Gastrocnemius medialis (tissue), 4 donors: ENCODE results near the gene PUM1.

Experiments used
- POLR2A ChIP-seq, 2 donors: fragments of 450-650 bp; IDR thresholded peaks; one replicate each; pipeline ENCODE4 v1.6.1; 2017; ENCODE audit warnings: antibody characterized with exemption in 2 of 2, mild to moderate bottlenecking in 2 of 2, moderate library complexity in 2 of 2
- TF ChIP-seq, protein P1 (sequence below), 5 experiments: fragments of 450-650 bp in 3 of 5; fragments of 200-600 bp in 2 of 5; sonication (generic) in 2 of 5; IDR thresholded peaks in 4 of 5; conservative IDR thresholded peaks in 1 of 5; 1 replicate in 4 of 5; 2 replicates in 1 of 5; pipeline ENCODE4 v1.5.1; 2016 to 2019; ENCODE audit warnings: antibody characterized with exemption in 5 of 5, mild to moderate bottlenecking in 3 of 5, moderate library complexity in 3 of 5

DNA sequence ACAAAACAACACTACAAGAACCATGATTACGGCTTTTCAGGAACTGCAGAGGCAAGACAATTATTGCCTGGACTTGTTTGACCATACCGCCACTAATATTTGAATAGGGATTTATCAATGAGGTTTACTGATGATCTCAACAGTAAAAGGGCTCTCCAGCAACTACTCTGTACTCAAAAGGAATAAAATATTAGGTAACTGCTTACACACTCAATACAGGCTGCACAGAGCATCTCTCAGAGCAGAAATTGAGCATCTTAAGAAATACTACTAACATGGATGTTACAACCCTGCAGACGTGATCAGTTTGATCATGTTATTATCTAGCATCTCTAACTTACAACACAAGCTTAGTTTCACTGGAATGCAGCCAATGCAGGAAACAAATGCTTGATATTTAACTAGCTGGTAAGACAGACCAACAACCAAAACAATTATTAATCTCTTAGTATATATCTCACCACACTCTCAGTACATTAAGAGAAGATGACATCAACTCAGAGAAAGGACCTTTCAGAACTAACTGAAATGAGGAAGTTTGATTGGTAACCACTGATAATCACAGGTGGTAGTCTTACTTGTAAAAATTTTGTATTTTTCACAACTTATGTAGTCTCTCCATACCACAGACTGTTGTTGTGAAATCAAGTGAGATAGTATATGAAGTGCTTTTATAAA, 52.2 kb downstream of the PUM1 start:
- TF ChIP-seq, protein P1, sequence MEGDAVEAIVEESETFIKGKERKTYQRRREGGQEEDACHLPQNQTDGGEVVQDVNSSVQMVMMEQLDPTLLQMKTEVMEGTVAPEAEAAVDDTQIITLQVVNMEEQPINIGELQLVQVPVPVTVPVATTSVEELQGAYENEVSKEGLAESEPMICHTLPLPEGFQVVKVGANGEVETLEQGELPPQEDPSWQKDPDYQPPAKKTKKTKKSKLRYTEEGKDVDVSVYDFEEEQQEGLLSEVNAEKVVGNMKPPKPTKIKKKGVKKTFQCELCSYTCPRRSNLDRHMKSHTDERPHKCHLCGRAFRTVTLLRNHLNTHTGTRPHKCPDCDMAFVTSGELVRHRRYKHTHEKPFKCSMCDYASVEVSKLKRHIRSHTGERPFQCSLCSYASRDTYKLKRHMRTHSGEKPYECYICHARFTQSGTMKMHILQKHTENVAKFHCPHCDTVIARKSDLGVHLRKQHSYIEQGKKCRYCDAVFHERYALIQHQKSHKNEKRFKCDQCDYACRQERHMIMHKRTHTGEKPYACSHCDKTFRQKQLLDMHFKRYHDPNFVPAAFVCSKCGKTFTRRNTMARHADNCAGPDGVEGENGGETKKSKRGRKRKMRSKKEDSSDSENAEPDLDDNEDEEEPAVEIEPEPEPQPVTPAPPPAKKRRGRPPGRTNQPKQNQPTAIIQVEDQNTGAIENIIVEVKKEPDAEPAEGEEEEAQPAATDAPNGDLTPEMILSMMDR (IDR thresholded peaks at IDR 0.05 in 4 of 5, conservative IDR thresholded peaks at IDR 0.05 in 1 of 5) = no peak
- no peak for TF ChIP-seq POLR2A (IDR thresholded peaks at IDR 0.05)
